Lung microvascular endothelial cell (primary cell): ENCODE data around the gene TRABD2B. TPM values are rescaled to one million over a fixed set of nuclear protein-coding genes. Genes with fewer than 3 reads are reported as not detected.

Experiments
- DNase-seq, 2 donors: peaks; one replicate each; pipeline versions ENCODE4 v3.0.0 to v3.0.0-alpha.2; 2010; ENCODE audit warnings: low read depth in 2 of 2
- total RNA-seq: library from RNA; depleted of rRNA; stranded (reverse); fragments of >200 nt; gene quantifications from 2 replicates; pipeline ENCODE4 v1.2.1, GENCODE V29; 2014

Gene TRABD2B
- total RNA-seq, 1 donor from 2014 or later: not detected

DNA sequence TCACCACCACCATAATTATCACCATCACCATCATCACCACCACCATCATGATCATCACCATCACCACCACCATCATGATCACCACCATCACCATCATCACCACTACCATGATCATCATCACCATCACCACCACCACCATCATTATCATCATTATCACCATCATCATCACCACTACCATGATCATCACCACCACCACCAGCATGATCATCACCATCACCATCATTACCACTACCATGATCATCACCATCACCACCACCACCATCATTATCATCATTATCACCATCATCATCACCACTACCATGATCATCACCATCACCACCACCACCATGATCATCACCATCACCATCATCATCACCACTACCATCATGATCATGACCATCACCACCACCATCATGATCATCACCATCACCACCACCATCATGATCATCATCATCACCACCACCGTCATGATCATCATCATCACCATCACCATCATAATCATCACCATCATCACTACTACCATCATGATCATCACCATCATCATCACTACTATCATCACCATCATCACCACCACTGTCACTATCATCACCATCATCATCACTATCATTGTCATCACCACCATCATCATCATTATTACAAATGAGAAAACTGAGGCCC is 60.2 kb downstream of the TRABD2B start:
- DNase-seq: no peak

DNA sequence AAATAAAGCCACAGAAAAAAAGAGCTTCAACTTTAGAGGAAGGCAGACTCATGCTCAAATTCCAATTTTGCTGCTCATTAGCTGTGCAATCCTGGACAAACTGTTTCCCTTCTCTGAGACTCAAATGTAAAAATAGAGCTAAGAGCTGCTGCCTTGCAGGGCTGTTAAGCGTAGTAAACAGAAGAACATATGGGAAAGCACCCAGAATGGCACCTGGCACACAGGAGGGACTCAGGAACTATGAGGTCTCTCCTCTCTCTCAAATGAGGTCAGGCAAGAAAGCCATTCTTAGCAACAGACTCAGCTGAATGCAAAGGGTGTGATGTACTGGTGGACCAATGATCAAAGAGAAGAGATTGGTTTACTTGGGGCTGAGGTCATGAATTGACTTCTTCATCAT is 61.3 kb downstream of the TRABD2B start:
- DNase-seq: no peak

DNA sequence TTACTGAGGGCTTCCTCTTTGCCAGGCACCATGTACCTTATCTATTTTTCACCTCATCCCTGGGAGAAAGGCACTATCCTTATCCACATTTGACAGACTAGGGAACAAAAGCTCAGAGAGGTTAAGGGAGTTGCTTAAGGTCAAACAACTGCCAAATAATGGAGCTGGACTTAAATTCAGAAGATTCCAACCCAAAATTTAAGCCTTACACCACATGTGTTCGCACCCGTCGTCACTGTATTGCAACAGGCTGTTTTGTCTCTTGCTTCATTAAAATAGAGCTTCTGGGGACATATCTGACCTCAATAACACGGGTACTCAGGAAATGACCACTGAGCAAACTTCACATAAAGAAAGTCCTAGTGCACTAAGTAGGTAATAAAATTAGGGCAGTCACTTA is 62.0 kb downstream of the TRABD2B start:
- no peak for DNase-seq

DNA sequence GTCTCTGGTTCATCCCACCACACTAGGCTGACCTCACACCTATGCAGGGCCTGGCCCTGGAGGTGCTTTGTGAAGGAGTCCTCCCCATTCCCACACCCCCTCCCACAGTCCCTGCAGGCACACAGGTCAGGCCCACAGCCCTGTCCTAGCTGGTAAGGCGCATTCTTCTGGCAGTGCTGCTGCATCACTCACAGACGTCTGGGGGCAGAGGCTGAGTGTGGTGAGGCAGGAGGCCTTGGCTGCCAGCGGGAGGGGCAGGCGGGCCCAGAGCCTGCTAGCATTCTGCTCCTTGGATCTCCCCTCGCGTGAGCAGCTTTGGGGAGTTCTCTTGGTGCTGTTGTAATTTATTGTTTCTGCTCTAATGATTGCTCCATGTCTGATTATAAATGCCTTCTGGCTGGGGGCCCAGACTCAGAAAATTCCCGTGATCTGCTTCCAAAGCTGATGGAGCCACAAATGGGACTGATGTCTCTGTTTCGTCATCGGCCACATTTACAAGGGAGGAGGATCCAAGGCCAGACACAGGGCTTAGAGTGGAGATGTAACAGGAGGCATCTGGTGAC is 62.9 kb downstream of the TRABD2B start:
- DNase-seq: no peak

DNA sequence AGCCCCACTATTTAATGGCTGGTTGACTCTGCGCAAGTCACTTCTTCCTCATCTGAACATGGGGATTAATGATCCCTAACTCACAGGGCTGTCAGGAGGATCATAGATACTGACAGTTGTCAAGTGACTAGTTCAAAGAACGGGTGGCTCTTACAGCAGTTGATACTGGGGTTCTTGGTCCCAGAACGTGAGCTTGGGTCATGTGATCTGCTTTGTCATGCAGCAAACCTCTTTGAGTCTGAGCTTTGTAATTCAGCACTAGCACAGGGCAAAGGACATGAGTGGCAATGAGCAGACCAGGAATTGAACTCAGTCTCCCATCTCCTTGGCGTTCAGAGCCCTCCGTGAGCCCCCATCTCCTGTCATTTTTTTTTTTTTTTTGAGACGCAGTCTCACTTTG is 64.4 kb downstream of the TRABD2B start:
- DNase-seq: no peak

DNA sequence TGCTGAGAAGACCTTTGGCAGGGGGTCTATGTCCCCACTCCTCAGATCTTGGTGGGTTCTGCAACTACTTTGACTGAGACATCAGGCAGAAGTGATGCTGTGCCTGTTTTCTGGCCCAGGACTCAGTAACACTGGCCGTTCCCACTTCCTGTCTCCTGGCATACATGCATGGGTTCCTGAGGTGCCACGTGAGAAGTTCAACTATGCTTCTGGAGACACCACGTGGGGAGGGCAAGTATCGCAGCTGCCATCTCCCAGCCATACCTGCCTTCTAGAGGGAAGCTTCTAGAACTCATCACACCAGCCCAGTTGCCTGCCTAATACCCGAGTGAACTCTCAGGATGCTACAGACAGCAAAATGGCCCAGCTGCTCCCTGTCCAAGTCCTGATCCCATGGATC is 65.8 kb downstream of the TRABD2B start:
- peak; percentile 67 to 69 for DNase-seq

DNA sequence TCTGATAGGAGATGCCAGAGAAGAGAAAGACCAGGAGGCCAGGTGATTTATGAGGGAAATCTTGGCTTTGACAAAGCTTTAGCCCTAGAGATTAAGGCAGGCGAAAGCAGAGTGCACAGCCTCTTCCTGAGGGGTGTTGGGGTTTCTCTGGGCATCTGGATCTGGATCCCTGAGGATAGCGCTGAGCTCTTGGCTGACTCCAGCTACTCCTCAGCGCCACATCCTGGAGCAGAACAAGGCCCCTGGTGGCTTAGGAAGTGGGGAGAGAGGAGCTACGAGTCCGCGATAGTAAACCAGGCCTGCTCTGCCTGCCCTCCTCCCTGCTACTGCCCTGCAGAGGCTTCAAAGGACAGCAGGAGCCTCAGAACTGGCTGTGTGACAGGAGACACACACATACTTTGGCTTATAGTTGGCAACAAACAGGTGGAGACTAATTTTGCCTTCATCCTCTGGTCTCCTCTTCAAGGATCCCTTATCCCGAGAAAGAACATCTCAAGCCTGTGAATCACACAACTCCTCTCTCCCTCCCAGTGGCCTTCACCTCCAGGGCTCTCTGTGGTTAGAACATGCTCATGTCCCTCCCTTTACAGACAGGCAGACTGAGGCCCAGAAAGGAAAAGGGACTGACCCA is 66.9 kb downstream of the TRABD2B start:
- DNase-seq: no peak

DNA sequence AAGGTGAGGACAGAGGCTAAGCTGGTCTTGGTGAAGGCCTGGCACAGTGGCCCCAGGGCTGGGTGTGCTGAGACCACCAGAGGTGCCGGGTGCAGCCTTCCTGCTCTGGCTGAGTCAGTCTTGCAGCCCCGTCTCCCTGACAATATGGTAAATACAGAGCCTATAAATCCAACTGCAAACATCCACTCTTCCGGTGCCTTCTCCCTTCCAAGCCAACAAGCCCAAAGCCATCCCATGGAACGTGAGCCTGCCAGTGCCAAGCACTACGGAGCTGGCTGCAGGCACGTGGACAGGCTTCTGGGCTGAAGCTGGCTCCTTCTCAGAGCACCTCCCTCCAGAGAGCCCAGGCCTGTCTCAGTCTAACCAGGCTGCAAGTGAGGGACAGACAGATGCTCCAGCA is 70.0 kb downstream of the TRABD2B start:
- no peak for DNase-seq

DNA sequence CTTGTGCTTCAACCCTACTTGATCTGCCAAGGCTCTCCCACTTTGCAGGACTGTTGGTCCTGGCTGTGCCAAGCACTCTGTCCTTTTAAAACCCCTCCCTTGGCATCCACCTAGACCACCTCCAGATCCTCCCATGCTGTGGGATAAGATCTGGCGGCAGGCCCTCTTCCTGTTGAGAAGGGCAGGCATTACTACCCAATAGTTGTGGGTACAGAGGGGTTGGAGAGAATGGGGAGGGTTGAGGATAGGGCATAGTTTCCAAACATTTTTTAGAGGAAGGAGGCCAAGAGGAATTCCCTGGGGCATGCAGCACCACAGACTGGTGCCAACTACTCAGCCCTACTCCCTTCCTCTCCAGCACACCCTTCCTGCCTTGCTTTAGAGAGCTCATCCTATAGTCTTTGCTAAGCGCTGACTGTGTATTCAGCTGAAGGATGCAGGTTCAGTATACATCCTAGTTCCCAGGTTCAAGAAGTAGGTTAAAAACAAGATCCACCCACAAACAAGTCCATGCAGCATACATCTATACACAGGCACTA is 70.7 kb downstream of the TRABD2B start:
- no peak for DNase-seq

DNA sequence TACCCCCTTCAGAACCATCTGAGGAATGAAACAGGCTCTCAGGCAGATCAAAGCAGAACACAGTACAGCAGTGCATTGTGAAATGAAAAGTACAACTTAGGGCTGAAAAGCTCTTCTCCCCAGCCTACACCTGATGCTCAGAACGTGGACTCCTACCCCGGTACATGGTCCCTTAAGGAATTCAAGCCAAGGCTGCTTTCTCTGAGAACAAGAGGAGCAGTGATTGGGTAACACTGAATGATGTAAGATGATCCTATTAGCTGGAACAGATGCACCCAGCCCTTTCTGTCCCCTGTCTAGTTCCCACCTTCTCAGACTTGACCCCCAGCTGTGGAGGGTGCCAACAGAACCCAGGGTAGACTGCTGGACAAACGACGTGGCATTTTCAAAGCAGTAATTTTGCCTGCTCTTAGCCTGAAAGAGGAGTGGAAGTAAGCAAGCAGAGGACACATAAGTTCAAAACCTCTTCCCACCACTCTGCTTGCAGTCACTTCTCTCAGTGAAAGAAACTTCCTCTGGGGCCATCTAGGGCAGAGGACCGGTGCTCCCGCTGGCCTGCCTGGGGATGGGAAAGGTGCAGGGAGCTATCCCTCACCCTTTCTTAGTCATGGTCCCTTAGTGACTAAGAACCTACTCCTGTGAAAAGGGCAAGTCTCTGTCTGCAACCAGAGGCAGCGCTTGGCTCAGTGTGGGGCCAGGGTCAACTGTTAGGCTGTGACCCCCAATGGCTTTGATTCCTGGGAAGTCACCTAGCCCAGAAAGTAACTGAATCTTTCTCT is 72.7 kb downstream of the TRABD2B start:
- DNase-seq: no peak

DNA sequence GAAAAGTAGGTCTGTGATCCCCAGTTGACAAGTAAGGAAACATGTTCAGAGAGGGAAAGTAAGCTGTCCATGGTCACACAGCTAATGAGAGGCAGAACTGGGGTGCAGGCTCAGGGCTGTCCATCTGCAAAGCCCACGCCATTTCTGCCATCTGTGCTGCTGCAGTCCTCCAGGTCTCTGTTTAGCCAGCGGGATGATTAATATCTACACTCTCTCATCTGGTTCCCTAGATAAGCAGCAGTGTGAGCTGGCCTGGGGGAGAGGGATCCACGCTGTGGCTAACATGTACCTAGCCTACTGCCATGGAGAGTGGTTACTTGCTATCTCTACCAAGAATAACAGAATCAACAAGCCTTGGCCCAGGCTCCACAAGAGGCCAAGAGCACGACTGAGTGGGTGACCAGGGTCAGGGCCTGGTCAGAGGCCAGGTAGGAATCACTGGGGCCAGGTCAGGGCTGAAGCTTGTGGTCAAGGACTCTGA is 75.2 kb downstream of the TRABD2B start:
- DNase-seq: no peak

DNA sequence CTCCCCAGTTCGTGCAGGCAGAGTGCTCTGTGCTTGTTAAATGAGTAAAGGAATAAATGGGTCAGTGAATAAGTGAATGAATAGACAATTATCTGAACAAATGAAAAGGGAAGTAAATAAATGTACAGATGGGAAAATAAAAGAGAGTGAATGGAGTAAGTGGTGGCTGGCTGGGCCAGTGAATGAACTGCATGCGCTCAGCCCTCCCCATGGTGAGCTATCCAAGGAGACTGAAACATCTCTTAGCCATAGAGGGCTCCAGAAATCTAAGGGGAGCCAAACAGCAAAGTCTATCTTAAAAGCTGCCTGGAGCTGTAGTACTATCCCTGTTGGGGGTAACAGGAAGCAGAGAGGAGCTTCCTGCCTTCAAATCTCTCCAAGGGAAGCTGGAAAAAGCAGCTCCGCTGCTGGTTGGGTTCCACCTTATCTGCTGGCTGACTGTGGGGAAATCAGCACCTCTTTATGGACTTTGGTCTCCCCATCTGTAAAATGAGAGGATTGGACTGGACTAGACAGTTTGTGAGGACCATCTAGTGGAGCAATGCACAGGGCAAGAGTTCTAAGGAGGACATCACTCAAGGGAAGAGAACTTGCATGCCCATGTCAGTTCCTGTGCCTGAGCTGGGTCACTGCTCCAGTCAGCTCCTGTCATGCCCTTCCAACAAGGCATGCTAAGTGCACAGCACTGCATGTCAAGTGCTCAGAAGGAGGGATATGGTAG is 77.9 kb downstream of the TRABD2B start:
- no peak for DNase-seq

DNA sequence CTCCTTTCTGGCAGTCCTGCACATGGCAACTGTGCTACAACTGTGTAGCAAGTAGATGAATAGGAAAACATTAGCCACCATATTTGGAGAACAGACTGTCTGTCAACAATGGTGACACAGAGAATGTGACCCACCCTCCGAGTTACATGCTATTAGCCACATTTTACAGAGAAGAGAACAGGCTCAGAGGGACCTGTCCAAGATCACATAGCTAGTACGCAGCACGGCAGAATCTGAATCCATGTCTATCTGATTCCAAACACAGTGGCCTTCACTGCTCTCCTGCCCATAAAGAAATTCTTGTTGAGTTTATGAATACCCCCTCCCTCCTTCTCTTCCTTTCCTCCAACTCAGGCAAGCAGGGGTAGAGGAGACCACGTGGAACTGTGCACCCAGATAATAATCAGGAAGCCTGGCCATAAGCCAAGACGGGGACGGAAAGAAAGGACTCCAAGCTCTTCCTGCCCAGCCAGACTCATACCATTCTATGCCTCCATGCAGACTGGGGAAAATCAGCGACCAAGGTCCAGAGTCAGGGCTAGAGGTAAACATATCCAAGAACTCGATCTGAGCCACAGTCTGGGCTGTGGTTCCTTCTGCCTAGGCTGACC is 78.8 kb downstream of the TRABD2B start:
- peak; percentile 15 to 46 for DNase-seq

DNA sequence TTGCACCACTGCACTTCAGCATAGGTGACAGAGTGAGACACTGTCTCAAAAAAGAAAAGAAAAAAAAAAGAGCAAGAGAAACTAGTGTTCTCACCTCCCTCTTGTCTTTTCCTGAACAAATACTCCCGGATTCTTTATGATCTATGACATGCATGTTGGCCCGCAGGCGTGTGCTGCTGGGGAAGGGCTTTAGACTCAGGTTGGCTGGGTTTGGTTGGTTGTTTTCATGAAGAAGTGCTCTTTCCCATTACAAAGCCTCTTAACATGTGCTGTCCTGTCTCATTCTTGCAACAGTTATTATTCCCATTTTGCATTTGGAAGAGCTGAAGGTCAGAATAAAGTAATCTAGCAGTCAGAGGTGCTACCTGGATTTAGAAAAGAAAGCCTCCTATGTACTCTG is 79.5 kb downstream of the TRABD2B start:
- no peak for DNase-seq

DNA sequence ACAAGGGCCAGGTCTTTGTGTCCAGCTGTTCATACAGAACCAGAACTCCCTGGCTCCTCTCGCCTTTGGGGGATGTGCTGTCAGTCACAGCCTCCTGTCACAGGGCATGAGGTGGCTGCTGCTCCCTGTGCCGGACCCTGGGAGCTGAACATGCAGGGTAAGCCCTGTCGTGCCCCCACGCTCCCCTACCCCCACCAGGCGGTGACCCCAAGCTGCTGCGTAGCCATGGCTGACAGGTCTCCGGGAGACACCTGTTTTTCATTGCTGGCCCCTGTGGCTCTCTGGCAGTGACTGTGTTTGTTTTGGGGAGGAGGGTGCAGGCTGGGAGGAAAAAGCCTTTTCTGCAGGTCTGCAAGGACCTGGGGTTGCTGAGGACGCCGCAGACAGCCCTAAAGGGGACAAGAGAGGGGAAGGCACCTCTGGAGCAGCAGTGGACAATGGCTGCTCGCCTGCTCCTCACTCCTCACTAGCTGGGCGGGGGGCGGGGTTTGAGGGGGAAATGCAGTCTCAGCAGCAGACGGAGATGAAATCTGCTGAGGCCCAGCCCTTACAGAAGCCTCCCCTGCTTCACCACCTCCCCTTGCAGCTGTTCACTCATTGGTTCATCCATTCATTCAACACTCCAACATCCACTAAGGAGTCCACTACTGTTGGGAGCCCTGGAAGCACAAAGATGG is 81.4 kb downstream of the TRABD2B start:
- DNase-seq: no peak

DNA sequence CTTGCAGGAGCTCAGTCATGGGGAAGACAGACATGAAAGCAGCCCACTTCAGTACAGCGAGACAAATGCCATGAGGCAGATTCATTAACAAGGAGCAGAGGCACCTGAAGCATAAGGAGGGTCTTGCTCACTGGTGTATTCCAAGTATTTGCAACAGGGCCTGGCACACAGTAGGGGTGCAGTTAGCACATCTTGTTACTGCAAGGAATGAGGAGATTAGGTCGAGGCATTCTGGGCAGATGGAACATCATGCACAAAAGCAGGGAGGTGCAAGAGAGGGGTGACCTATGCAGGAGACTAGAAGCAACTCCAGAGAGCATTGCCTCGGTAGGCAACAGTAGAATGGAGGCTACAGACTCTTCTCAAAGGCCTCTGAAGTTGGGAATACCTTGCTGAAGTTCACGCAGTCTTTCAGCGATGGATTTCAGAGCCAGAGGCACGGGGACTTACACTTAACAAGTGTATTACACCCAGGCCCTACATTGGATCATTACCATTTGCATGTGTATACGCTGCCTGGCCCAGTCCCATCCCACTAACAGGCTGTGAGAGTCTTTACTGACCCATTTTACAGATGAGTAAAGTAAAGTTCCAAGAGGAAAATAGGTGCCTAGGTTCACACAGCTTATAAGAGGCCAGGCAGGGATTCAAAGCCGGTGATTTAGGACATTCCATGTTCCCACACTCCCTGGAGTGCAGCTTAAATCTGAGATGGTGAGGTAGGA is 82.1 kb downstream of the TRABD2B start:
- DNase-seq: no peak

DNA sequence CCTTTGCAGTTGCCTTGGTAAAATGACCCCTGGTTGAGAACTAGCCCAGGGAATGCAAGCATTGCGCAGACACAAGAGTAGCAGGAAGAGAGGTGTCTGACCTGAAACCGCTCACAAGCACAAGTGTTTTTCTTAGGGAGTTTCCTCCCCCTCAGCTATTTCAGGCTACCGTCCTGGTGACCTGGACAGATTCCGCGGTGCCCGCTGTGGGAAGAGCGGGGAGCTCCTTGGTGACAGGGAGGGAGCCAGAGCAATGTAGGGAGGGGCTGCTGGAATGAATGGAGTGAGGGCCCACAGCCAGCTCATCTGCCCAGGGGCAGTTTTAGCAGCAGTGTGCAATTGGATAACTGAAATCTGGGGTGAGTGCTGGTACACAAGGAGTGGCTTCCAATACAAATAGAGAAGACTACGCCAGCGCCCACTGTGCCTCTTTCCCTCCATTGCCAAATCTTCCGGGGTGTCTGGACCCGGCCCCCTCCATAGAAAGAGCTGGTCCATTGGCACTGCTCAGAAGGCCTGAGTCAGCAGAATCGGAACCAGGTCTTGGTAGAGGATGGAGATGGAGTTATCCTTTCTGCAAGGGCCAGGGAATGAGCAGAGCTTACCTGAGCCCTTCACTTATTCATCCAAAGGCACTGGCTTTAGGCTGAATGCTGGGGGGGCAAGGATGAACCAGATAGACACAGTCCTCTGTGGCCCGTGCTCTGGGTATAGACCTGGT is 82.8 kb downstream of the TRABD2B start:
- DNase-seq: no peak

DNA sequence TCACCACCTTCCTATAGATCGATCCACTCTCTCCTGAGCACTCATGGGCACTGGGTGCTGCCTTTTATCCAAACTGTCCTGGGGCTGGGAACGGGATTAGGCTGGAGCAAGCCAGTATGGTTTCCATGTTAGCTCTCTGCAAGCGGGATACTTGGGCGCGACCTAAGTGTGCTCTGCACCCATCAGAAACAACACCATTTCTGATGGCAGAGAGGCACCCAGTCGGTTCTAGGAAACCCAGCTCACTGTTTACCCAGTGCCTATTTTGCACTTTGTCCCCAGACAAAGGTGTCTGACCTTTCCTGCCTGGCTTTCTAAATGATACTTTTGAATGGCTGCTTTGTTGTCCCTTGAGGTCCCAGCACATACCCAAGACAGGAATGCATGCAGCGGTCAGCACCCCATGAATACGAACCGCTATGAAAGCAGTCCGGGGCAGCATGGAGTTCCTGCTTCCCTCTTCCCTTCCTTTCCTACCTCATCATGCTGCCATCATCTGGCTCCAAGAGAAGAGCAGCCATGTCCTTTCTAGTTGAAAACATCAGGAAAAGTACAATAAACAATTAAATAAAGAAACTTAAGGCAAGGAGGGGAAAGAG is 83.9 kb downstream of the TRABD2B start:
- no peak for DNase-seq

DNA sequence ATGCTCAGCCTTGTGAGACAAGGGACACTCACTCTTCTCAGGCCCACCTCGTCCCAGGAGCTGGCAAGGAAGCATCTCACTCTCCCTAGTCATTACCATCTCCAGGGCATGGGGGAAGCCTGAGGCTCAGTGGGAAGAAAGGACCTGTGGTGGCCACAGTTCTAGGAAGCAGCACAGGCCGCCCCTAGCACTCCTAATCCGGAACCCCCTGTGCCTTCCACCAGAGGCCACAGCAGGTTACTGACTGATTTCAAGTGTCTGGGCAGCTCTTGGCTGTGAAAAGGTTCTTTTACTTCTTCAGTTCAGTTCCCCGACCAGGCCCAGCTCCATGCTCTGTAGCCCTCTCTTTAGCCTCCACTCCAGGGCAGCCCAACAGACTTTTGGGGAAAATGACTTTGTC is 84.4 kb downstream of the TRABD2B start:
- no peak for DNase-seq
